HCT116 (cell line): ENCODE results near the gene B3GNT5. TPM values are rescaled to one million over a fixed set of nuclear protein-coding genes. Genes with fewer than 3 reads are reported as not detected.

Experiments
- ATAC-seq: fragments of 200-7000 bp; cut with Tn5 transposase; 2 replicates; pipeline ENCODE4 v1.9.1; 2020; ENCODE audit warnings: mild to moderate bottlenecking, moderate library complexity
- BruUV-seq: library from RNA; stranded (reverse); fragments of 400-500 nt; replicated peaks from 2 replicates; lab custom pipeline; 2021; lab: Mats Ljungman, UMichigan
- CTCF ChIA-PET: fragments of 300-600 bp; sonication (Branson Sonifier 250); formaldehyde crosslinking; loops from one replicate; lab custom pipeline; 2021; ENCODE audit warnings: antibody characterized with exemption; lab: Charles Lee
- POLR2A ChIA-PET: fragments of 300-600, 350-600 bp; sonication (Branson Sonifier 250); formaldehyde crosslinking; loops from one replicate; lab custom pipeline; 2021; ENCODE audit warnings: antibody characterized with exemption; lab: Charles Lee
- RAD21 ChIA-PET, 2 experiments: fragments of 300-600 bp; sonication (Branson Sonifier 250); formaldehyde crosslinking; loops; one replicate each; lab custom pipeline; 2023; ENCODE audit warnings: low total read pairs in 2 of 2; ENCODE audit not compliant: uncharacterized antibody in 2 of 2, unreplicated experiment in 2 of 2, low non-redundant PET in 1 of 2; lab: Charles Lee
- DNase-seq: peaks from one replicate; pipeline ENCODE4 v3.0.0-alpha.2; 2010; ENCODE audit warnings: low read depth, low spot score
- H2AFZ ChIP-seq: fragments of 200-600 bp; shearing (Covaris generic), sonication (generic); 2 replicates; pipeline ENCODE4 v1.6.1; 2017; ENCODE audit warnings: low read depth, mixed run types, mixed read lengths, antibody characterized with exemption, low read length; ENCODE audit not compliant: poor library complexity, severe bottlenecking
- H3K27ac ChIP-seq: 2 replicates; pipeline ENCODE4 v1.5.1; 2012; ENCODE audit warnings: low read depth, low read length
- H3K27me3 ChIP-seq: fragments of 200-600 bp; sonication (generic); 2 replicates; pipeline ENCODE4 v1.6.1; 2016; ENCODE audit warnings: mixed run types, low read length, mixed read lengths; ENCODE audit not compliant: insufficient read depth
- H3K36me3 ChIP-seq, 2 experiments: fragments of 200-500 bp in 1 of 2; fragments of 200-600 bp in 1 of 2; sonication (Bioruptor generic) in 1 of 2; sonication (generic) in 1 of 2; 2 replicates each; pipeline versions ENCODE4 v1.5.1 to v1.6.1; 2014 to 2016; ENCODE audit warnings: low read length in 2 of 2, inconsistent platforms in 1 of 2, mixed read lengths in 1 of 2, mixed run types in 1 of 2; ENCODE audit not compliant: insufficient read depth in 2 of 2, control insufficient read depth in 1 of 2
- H3K4me1 ChIP-seq, 2 experiments: fragments of 200-600 bp in 1 of 2; sonication (generic) in 1 of 2; 2 replicates each; pipeline versions ENCODE4 v1.5.1 to v1.6.1; 2012 to 2017; ENCODE audit warnings: low read length in 2 of 2, inconsistent platforms in 1 of 2, mild to moderate bottlenecking in 1 of 2, mixed read lengths in 1 of 2, mixed run types in 1 of 2, moderate library complexity in 1 of 2; ENCODE audit not compliant: insufficient read depth in 2 of 2, control insufficient read depth in 1 of 2
- H3K4me2 ChIP-seq: fragments of 200-600 bp; sonication (generic); 2 replicates; pipeline ENCODE4 v1.6.1; 2017; ENCODE audit warnings: mixed run types, low read length, mixed read lengths
- H3K4me3 ChIP-seq, 2 experiments: fragments of 200-600 bp in 1 of 2; sonication (generic) in 1 of 2; replicated peaks in 1 of 2; 2 replicates each; pipeline ENCODE4 v1.5.1; 2011 to 2016; ENCODE audit warnings: low read length in 2 of 2, control low read depth in 1 of 2, low read depth in 1 of 2, mild to moderate bottlenecking in 1 of 2, mixed read lengths in 1 of 2, mixed run types in 1 of 2
- H3K79me2 ChIP-seq: fragments of 200-600 bp; sonication (generic); 2 replicates; pipeline ENCODE4 v1.6.1; 2017; ENCODE audit warnings: mild to moderate bottlenecking, mixed run types, low read length, moderate library complexity, mixed read lengths; ENCODE audit not compliant: insufficient read depth
- H3K9ac ChIP-seq: fragments of 200-600 bp; sonication (generic); 2 replicates; pipeline ENCODE4 v1.6.1; 2016; ENCODE audit warnings: low read length, mixed read lengths
- H3K9me2 ChIP-seq: fragments of 200-600 bp; sonication (generic), shearing (Covaris generic); 2 replicates; pipeline ENCODE4 v1.6.1; 2017; ENCODE audit warnings: mixed run types, mild to moderate bottlenecking, moderate library complexity; ENCODE audit not compliant: insufficient read depth
- H3K9me3 ChIP-seq, 2 experiments: fragments of 200-500 bp in 1 of 2; fragments of 200-600 bp in 1 of 2; sonication (Bioruptor generic) in 1 of 2; sonication (generic) in 1 of 2; 2 replicates each; pipeline ENCODE4 v1.6.1; 2014 to 2017; ENCODE audit warnings: low read length in 2 of 2, mixed read lengths in 2 of 2, inconsistent platforms in 1 of 2, low read depth in 1 of 2, mild to moderate bottlenecking in 1 of 2, mixed run types in 1 of 2, moderate library complexity in 1 of 2; ENCODE audit not compliant: control insufficient read depth in 1 of 2, insufficient read depth in 1 of 2
- H4K20me1 ChIP-seq: fragments of 200-600 bp; sonication (generic), shearing (Covaris generic); 2 replicates; pipeline ENCODE4 v1.6.1; 2017; ENCODE audit warnings: mixed run types, mild to moderate bottlenecking, moderate library complexity; ENCODE audit not compliant: insufficient read depth
- ATF3 ChIP-seq: IDR thresholded peaks from 2 replicates; pipeline ENCODE4 v1.6.1; 2012
- CBX3 ChIP-seq: IDR thresholded peaks from 2 replicates; pipeline ENCODE4 v1.6.1; 2012; ENCODE audit warnings: low read depth
- CEBPB ChIP-seq: IDR thresholded peaks from 2 replicates; pipeline ENCODE4 v1.6.1; 2012; ENCODE audit warnings: low read depth
- ELF1 ChIP-seq: IDR thresholded peaks from 2 replicates; pipeline ENCODE4 v1.6.1; 2012; ENCODE audit warnings: low read depth, borderline replicate concordance
- EZH2phosphoT487 ChIP-seq: fragments of 200-600 bp; IDR thresholded peaks from 2 replicates; pipeline ENCODE4 v1.6.1; 2018; ENCODE audit warnings: antibody characterized with exemption, borderline replicate concordance
- FOSL1 ChIP-seq: IDR thresholded peaks from 2 replicates; pipeline ENCODE4 v1.6.1; 2012; ENCODE audit warnings: low read depth
- POLR2A ChIP-seq: IDR thresholded peaks from 2 replicates; pipeline ENCODE4 v1.7.0; 2011; ENCODE audit warnings: borderline replicate concordance; ENCODE audit not compliant: insufficient read depth, insufficient read length; ENCODE audit errors: extremely low read depth
- POLR2AphosphoS5 ChIP-seq: IDR thresholded peaks from 2 replicates; pipeline ENCODE4 v1.6.1; 2011; ENCODE audit warnings: mild to moderate bottlenecking, low read depth, low read length, moderate library complexity
- RAD21 ChIP-seq: IDR thresholded peaks from 2 replicates; pipeline ENCODE4 v1.6.1; 2012; ENCODE audit warnings: low read depth, mild to moderate bottlenecking
- SIN3A ChIP-seq: IDR thresholded peaks from 2 replicates; pipeline ENCODE4 v1.6.1; 2012; ENCODE audit warnings: low read depth
- TCF7L2 ChIP-seq: IDR thresholded peaks from 2 replicates; pipeline ENCODE4 v1.7.0; 2011; ENCODE audit warnings: borderline replicate concordance, inconsistent platforms; ENCODE audit not compliant: insufficient read depth, insufficient read length; ENCODE audit errors: extremely low read depth
- YY1 ChIP-seq: IDR thresholded peaks from 2 replicates; pipeline ENCODE4 v1.6.1; 2011; ENCODE audit warnings: low read length, low read depth, moderate library complexity, mild to moderate bottlenecking; ENCODE audit not compliant: insufficient replicate concordance; ENCODE audit errors: extremely low read depth
- ZFX ChIP-seq: fragments of 450-650 bp; IDR thresholded peaks from 2 replicates; pipeline ENCODE4 v1.6.1; 2017
- intact Hi-C: fragments of 100-400 bp; cut with micrococcal nuclease; formaldehyde crosslinking; loops from 2 replicates; pipeline ENCODE4 v1.10.0; 2022
- total RNA-seq: library from RNA; stranded (reverse); gene quantifications from one replicate; pipeline ENCODE4 v1.2.1, GENCODE V29; 2021; ENCODE audit not compliant: unreplicated experiment
- TF ChIP-seq, protein P1 (sequence below): IDR thresholded peaks from 2 replicates; pipeline ENCODE4 v1.6.1; 2012

Gene B3GNT5
- total RNA-seq, 1 experiment from 2014 or later, result 25.3 TPM

DNA sequence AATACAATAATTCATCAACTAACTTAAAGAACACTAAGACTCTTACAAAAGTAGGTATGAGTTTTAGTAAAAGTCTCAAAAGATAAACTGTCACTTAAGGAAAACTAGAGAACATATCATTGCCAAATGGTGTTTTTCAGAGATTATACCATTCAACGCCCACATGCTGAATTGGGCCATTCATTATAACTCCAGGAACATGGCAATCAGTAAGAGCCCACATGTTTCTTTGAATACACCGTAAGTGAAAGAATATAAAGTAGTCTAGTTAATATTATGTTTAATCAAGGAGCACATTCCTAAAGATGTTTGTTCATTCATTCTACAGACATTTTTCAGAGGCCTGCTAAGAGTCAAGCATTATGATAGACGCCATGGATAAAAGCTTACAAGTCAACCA lies 22.9 kb downstream of the B3GNT5 start:
- Histone ChIP-seq H3K27me3 (no peaks in the 10 kb centered on the region), H3K9me2 (no peaks in the 10 kb centered on the region), H3K9ac (no peak overlapping the region), H3K27ac (no peak overlapping the region), H3K79me2 (peaks cover 12% of the 10 kb centered on the region; the same call in 1 of the 2 replicates), H3K36me3 (no peaks in the 10 kb centered on the region), H3K4me1 (peaks cover 5 to 37% of the 10 kb centered on the region in 2 experiments), H3K9me3 (no peaks in the 10 kb centered on the region), H3K4me3 (no peak overlapping the region), H3K4me2 (peak overlapping the region; percentile 67), H4K20me1 (no peaks in the 10 kb centered on the region), H2AFZ (no peak overlapping the region)
- intact Hi-C loops, result no loop called here
- no peak for ATAC-seq
- ChIA-PET RAD21 (no interaction called here), CTCF (no interaction called here), POLR2A (interaction anchor here (1.2 kb wide), 1 partner anchor 10 kb away, joined by 8 read pairs; no protein-coding TSS in a partner anchor)
- no TSS peak for BruUV-seq
- TF ChIP-seq ZFX (no peak), RAD21 (no peak), POLR2A (no peak), FOSL1 (no peak), ATF3 (no peak), TCF7L2 (no peak), YY1 (no peak), CEBPB (no peak), ELF1 (no peak), POLR2AphosphoS5 (no peak), EZH2phosphoT487 (no peak), CBX3 (no peak)
- TF ChIP-seq, protein P1, sequence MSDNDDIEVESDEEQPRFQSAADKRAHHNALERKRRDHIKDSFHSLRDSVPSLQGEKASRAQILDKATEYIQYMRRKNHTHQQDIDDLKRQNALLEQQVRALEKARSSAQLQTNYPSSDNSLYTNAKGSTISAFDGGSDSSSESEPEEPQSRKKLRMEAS, result no peak
- DNase-seq, result no peak

GRCh38 chr3:183277260-183277659 lies 24.2 kb downstream of the B3GNT5 start:
- Histone ChIP-seq H3K79me2 (no peaks in the 10 kb centered on the region), H3K9me3 (no peaks in the 10 kb centered on the region), H3K36me3 (no peaks in the 10 kb centered on the region), H3K4me1 (peaks cover 5 to 37% of the 10 kb centered on the region in 2 experiments), H3K9ac (no peak overlapping the region), H3K9me2 (no peaks in the 10 kb centered on the region), H4K20me1 (no peaks in the 10 kb centered on the region), H3K27me3 (no peaks in the 10 kb centered on the region), H3K4me2 (no peak overlapping the region), H3K4me3 (no peak overlapping the region), H3K27ac (no peak overlapping the region), H2AFZ (no peak overlapping the region)
- ChIA-PET RAD21 (no interaction called here), CTCF (no interaction called here), POLR2A (no interaction called here)
- DNase-seq (no peak), ATAC-seq (no peak)
- no TSS peak for BruUV-seq
- intact Hi-C loops, result no loop called here
- TF ChIP-seq TCF7L2 (no peak), YY1 (no peak), SIN3A (no peak), POLR2AphosphoS5 (no peak)
- TF ChIP-seq, protein P1, result no peak
